ENCODE measurements around the gene PHPT1. TPM values are rescaled to one million over a fixed set of nuclear protein-coding genes. Genes with fewer than 3 reads are reported as not detected.
A peak's percentile ranks its signal among the peaks of the same experiment; 100 is the strongest.

PHPT1 gene
- total and polyA plus RNA-seq, 2 of the 13 experiments (the other 11 are each of a cell fraction or from before 2014, with no cell fraction given) = 189 to 192 TPM

DNA sequence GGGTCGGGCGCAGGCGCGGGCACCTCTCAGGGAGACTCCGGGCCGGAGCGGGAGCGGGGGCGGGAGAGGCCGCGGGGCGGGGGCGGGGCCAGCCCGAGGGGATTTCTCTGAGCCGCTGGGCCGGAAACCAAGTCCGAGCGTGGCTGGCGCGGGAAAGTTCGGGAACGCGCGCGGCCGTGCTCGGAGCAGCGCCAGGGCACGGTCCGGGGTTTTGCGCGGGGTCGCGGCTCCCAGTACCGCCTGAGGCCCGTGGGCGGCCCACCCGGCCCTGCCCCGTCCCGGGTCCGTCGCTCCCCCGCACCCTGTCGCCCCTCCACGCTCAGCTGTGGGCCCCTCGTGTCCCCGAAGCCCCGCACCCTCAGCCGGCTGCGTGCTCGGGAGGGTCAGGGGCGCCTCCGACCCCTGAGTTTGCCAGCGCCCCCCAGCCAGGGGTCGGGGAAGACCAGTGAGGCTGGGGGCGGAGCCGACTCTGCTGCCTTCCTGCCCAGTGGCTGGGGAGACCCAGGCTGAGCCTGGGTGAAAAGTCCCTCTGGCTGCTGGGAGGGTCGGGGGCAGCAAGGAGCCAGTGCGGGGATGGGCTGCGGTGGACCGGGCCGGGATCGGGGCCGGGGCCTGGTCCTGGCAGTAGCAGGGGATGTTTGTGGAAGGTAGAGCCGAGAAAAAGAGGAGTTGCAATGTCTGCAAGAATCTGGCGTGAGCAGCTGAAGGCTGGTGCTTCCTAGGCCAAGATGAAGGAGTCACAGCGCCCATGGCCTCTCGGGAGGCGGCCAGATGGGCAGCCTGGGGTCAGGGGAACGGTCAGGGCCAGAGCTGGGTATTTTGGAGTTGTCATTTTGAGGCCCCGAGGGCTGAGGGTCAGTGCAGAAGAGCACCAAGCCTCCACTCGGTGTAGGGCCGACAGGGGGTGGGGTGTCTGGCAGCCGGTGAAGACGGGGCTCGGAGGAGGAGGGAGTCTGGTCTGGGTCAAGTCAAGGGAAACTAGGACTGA lies 37.7 kb downstream of the PHPT1 start (continued):
- no peak for TF ChIP-seq DNMT1 (CRISPR knock-in tag; IDR thresholded peaks at IDR 0.05)
- no peak for TF ChIP-seq RFXANK (CRISPR knock-in tag; IDR thresholded peaks at IDR 0.05)
- TF ChIP-seq GABPB1 (CRISPR knock-in tag; IDR thresholded peaks at IDR 0.05) = peak; percentile 58
- no peak for TF ChIP-seq KDM1A (CRISPR knock-in tag; IDR thresholded peaks at IDR 0.05)
- 0 out of 2 replicates have a peak, but pooled peaks have one; percentile 43 for TF ChIP-seq ZNF737 (CRISPR knock-in tag; IDR thresholded peaks at IDR 0.05; ENCODE audit: borderline replicate concordance)
- no peak for TF ChIP-seq NR2F2 (IDR thresholded peaks at IDR 0.05; ENCODE audit: borderline replicate concordance, low read depth)
- TF ChIP-seq DNMT3B (CRISPR knock-in tag; conservative IDR thresholded peaks at IDR 0.05) = no peak
- no peak; the same call in 1 of the 2 replicates for TF ChIP-seq HOXA3 (CRISPR knock-in tag; IDR thresholded peaks at IDR 0.05)

GRCh38 chr9:136888454-136888853 lies 39.2 kb downstream of the PHPT1 start:
- no peak for FAIRE-seq
- ATAC-seq = no peak
- CTCF ChIA-PET (ENCODE audit: low intra/inter-chr PET ratio, low total read pairs) = no interaction called here

More at GRCh38 chr9:136888454-136888853, 39.2 kb downstream of the PHPT1 start:
- Histone ChIP-seq H3K9me3 (ENCODE audit: low read length) (no peaks in the 10 kb centered on the region), H3K9ac (ENCODE audit: insufficient read depth, low read depth, low read length) (no peak overlapping the region), H3K79me2 (ENCODE audit: insufficient read depth, low read length) (peaks cover 61% of the 10 kb centered on the region), H4K20me1 (ENCODE audit: insufficient read depth, low read length) (0 out of 2 replicates have a peak, but pooled peaks cover 10% of the 10 kb centered on the region), H3K4me3 (replicated peaks in 1 of 3; ENCODE audit: insufficient read depth in 1 of 3, low read depth in 2 of 3, low read length in 3 of 3) (no peak overlapping the region), H3K36me3 (replicated peaks in 1 of 2; ENCODE audit: control insufficient read depth in 1 of 2, insufficient read depth in 2 of 2, low read length in 2 of 2) (peaks cover 1 to 19% of the 10 kb centered on the region in 2 experiments; a peak in 4 of 5 replicates), H2AFZ (ENCODE audit: low read length) (no peak overlapping the region), H3K4me2 (ENCODE audit: low read depth, low read length) (peak overlapping the region; percentile 32; the same call in 1 of the 2 replicates), H3K4me1 (ENCODE audit: insufficient read depth, low read length) (peaks cover 37% of the 10 kb centered on the region), H3K27me3 (ENCODE audit: control insufficient read depth in 1 of 2, insufficient read depth in 2 of 2, low read length in 2 of 2) (no peaks in the 10 kb centered on the region), H3K27ac (ENCODE audit: extremely low read length, insufficient read depth, low read length) (no peak overlapping the region)
- DNase-seq (ENCODE audit: low spot score) = no peak
- no peak for TF ChIP-seq NBN (conservative IDR thresholded peaks at IDR 0.05)
- TF ChIP-seq FOXC1 (CRISPR knock-in tag; IDR thresholded peaks at IDR 0.05; ENCODE audit: borderline replicate concordance) = no peak
- TF ChIP-seq HNRNPL (IDR thresholded peaks at IDR 0.05; ENCODE audit: low read depth, low read length) = no peak
- BruUV-seq (replicated peaks) = no TSS peak
- 89% methylated on average over 1 of the region's 8 CpGs for WGBS (ENCODE audit: low lambda C conversion rate)
- POLR2A ChIA-PET = interaction anchor here (7.1 kb wide), 1 partner anchor 41 kb away, joined by 45 read pairs; no protein-coding TSS in a partner anchor
- in situ Hi-C loops (cut with HindIII; ENCODE audit: extremely low pct_ligation_motif_present, low pct_unique_long_range_greater_than_20kb) = no loop called here
- intact Hi-C loops (cut with micrococcal nuclease; ENCODE audit: unreplicated experiment) = loop anchor here (5.0 to 10.0 kb wide), 2 partner anchors 49 to 104 kb away; no protein-coding TSS in a partner anchor

Data from HepG2 (cell line).